SK-N-SH (cell line): ENCODE data around the gene UBAC2. TPM values are rescaled to one million over a fixed set of nuclear protein-coding genes. Genes with fewer than 3 reads are reported as not detected.

Experiments
- CTCF ChIA-PET: fragments of 300-600, 350-600 bp; formaldehyde crosslinking; extraction: SDS; loops from one replicate; lab custom pipeline; 2021; lab: Yijun Ruan, JAX
- POLR2A ChIA-PET: fragments of 350-600 bp; sonication (Branson Sonifier 250); formaldehyde crosslinking; extraction: SDS; loops from one replicate; lab custom pipeline; 2020; ENCODE audit warnings: antibody characterized with exemption, inconsistent platforms; lab: Yijun Ruan, JAX
- DNase-seq: peaks from one replicate; pipeline ENCODE4 v3.0.0; 2012
- H2AFZ ChIP-seq: fragments of 200-600 bp; sonication (generic); 2 replicates; pipeline ENCODE4 v1.8.1; 2016; ENCODE audit warnings: antibody characterized with exemption, mild to moderate bottlenecking, low read depth
- H3F3A ChIP-seq: fragments of 200-600 bp; sonication (generic); replicated peaks from 2 replicates; pipeline ENCODE3; 2016; ENCODE audit warnings: antibody characterized with exemption, mild to moderate bottlenecking; ENCODE audit not compliant: insufficient read depth
- H3K27ac ChIP-seq, 2 experiments: fragments of 200-500 bp in 1 of 2; fragments of 200-600 bp in 1 of 2; sonication (Bioruptor generic) in 1 of 2; sonication (generic), shearing (Covaris generic) in 1 of 2; 2 replicates each; pipeline versions ENCODE4 v1.5.1 to v1.6.1; 2014 to 2016; ENCODE audit warnings: low read depth in 2 of 2, inconsistent platforms in 1 of 2, low read length in 1 of 2, mild to moderate bottlenecking in 1 of 2, mixed read lengths in 1 of 2
- H3K27me3 ChIP-seq: fragments of 200-600 bp; sonication (generic), shearing (Covaris generic); 2 replicates; pipeline ENCODE4 v1.6.1; 2016; ENCODE audit warnings: mixed run types; ENCODE audit not compliant: insufficient read depth
- H3K36me3 ChIP-seq, 2 experiments: fragments of 200-500 bp in 1 of 2; fragments of 200-600 bp in 1 of 2; sonication (Bioruptor generic) in 1 of 2; sonication (generic) in 1 of 2; replicated peaks in 1 of 2; 2 replicates each; pipeline versions ENCODE3 to v1.5.1; 2014 to 2016; ENCODE audit warnings: low read length in 1 of 2, mild to moderate bottlenecking in 1 of 2; ENCODE audit not compliant: insufficient read depth in 2 of 2, control insufficient read depth in 1 of 2
- H3K4me1 ChIP-seq, 2 experiments: fragments of 200-500 bp in 1 of 2; fragments of 200-600 bp in 1 of 2; sonication (Bioruptor generic) in 1 of 2; sonication (generic), shearing (Covaris generic) in 1 of 2; 2 replicates each; pipeline versions ENCODE4 v1.5.1 to v1.6.1; 2014 to 2016; ENCODE audit warnings: low read depth in 1 of 2, low read length in 1 of 2, mixed run types in 1 of 2; ENCODE audit not compliant: insufficient read depth in 2 of 2, control insufficient read depth in 1 of 2
- H3K4me2 ChIP-seq: fragments of 200-600 bp; sonication (generic), shearing (Covaris generic); 2 replicates; pipeline ENCODE4 v1.6.1; 2017; ENCODE audit warnings: mixed run types
- H3K4me3 ChIP-seq, 2 experiments: fragments of 200-500 bp in 1 of 2; fragments of 200-600 bp in 1 of 2; sonication (Bioruptor generic) in 1 of 2; sonication (generic), shearing (Covaris generic) in 1 of 2; 2 replicates each; pipeline versions ENCODE4 v1.5.1 to v1.8.1; 2014 to 2016; ENCODE audit warnings: low read depth in 2 of 2, inconsistent platforms in 1 of 2, low read length in 1 of 2, mild to moderate bottlenecking in 1 of 2, mixed read lengths in 1 of 2, moderate library complexity in 1 of 2
- H3K79me2 ChIP-seq: fragments of 200-600 bp; sonication (generic); 2 replicates; pipeline ENCODE4 v1.8.1; 2017; ENCODE audit warnings: mild to moderate bottlenecking; ENCODE audit not compliant: insufficient read depth
- H3K9ac ChIP-seq: fragments of 200-600 bp; sonication (generic); 2 replicates; pipeline ENCODE4 v1.6.1; 2017; ENCODE audit warnings: mixed run types
- H3K9me2 ChIP-seq: fragments of 200-600 bp; sonication (generic); 2 replicates; pipeline ENCODE4 v1.6.1; 2017; ENCODE audit warnings: mixed run types
- H3K9me3 ChIP-seq: fragments of 200-600 bp; sonication (generic); 2 replicates; pipeline ENCODE4 v1.6.1; 2017; ENCODE audit warnings: mixed run types, mild to moderate bottlenecking, moderate library complexity
- H4K20me1 ChIP-seq: fragments of 200-600 bp; sonication (generic); 2 replicates; pipeline ENCODE4 v1.6.1; 2017; ENCODE audit warnings: mild to moderate bottlenecking, mixed run types; ENCODE audit not compliant: insufficient read depth
- ELF1 ChIP-seq: IDR thresholded peaks from 2 replicates; pipeline ENCODE4 v1.4.0; 2012
- EP300 ChIP-seq, 2 experiments: IDR thresholded peaks; 2 replicates each; pipeline versions ENCODE4 v1.4.0 to v1.6.1; 2012; ENCODE audit warnings: borderline replicate concordance in 1 of 2, low read depth in 1 of 2, low read length in 1 of 2
- FOSL2 ChIP-seq: IDR thresholded peaks from 2 replicates; pipeline ENCODE4 v1.4.0; 2012; ENCODE audit warnings: low read depth, mild to moderate bottlenecking, moderate library complexity, borderline replicate concordance
- FOXM1 ChIP-seq: IDR thresholded peaks from 2 replicates; pipeline ENCODE4 v1.4.0; 2012; ENCODE audit warnings: low read depth, mild to moderate bottlenecking
- IRF3 ChIP-seq: fragments of 150-350 bp; IDR thresholded peaks from 2 replicates; pipeline ENCODE4 v1.6.1; 2016; ENCODE audit warnings: mild to moderate bottlenecking, low read depth, low read length
- MEF2A ChIP-seq: IDR thresholded peaks from 2 replicates; pipeline ENCODE4 v1.4.0; 2012; ENCODE audit warnings: low read depth, borderline replicate concordance
- MXI1 ChIP-seq: IDR thresholded peaks from 2 replicates; pipeline ENCODE4 v1.6.1; 2012; ENCODE audit warnings: mild to moderate bottlenecking, low read depth, low read length, improper control_type of control experiment
- POLR2AphosphoS5 ChIP-seq: IDR thresholded peaks from 2 replicates; pipeline ENCODE4 v1.6.1; 2012; ENCODE audit warnings: low read depth, low read length
- RFX5 ChIP-seq: IDR thresholded peaks from 2 replicates; pipeline ENCODE4 v1.6.1; 2012; ENCODE audit warnings: mild to moderate bottlenecking, improper control_type of control experiment, low read length
- SIN3A ChIP-seq: IDR thresholded peaks from 2 replicates; pipeline ENCODE4 v1.6.1; 2012; ENCODE audit warnings: low read depth, mild to moderate bottlenecking, low read length, moderate library complexity, borderline replicate concordance
- TCF12 ChIP-seq: IDR thresholded peaks from 2 replicates; pipeline ENCODE4 v1.4.0; 2012
- TEAD4 ChIP-seq: IDR thresholded peaks from 2 replicates; pipeline ENCODE4 v1.4.0; 2012; ENCODE audit warnings: mild to moderate bottlenecking, borderline replicate concordance; ENCODE audit not compliant: insufficient read depth
- YY1 ChIP-seq: IDR thresholded peaks from 2 replicates; pipeline ENCODE4 v1.4.0; 2012; ENCODE audit warnings: low read depth, mild to moderate bottlenecking
- WGBS: methylation state at CpG from one replicate; pipeline ENCODE4 v1.1.6; 2017; ENCODE audit warnings: low lambda C conversion rate; 5-methylcytosine and 5-hydroxymethylcytosine counted together
- polyA plus RNA-seq, 3 experiments: library from polyadenylated mRNA; depleted of rRNA; stranded (reverse); fragments of >200 nt; gene quantifications; 2 replicates each; pipeline ENCODE4 v1.2.3, GENCODE V29; 2012
- TF ChIP-seq, protein P1 (sequence below): IDR thresholded peaks from 2 replicates; pipeline ENCODE4; 2012
- TF ChIP-seq, protein P2 (sequence below): IDR thresholded peaks from 2 replicates; pipeline ENCODE4 v1.4.0; 2012; ENCODE audit warnings: low read depth, borderline replicate concordance

Gene UBAC2
- polyA plus RNA-seq, 1 of the 3 experiments (the other 2 are of a cell fraction), result 79.0 TPM

DNA sequence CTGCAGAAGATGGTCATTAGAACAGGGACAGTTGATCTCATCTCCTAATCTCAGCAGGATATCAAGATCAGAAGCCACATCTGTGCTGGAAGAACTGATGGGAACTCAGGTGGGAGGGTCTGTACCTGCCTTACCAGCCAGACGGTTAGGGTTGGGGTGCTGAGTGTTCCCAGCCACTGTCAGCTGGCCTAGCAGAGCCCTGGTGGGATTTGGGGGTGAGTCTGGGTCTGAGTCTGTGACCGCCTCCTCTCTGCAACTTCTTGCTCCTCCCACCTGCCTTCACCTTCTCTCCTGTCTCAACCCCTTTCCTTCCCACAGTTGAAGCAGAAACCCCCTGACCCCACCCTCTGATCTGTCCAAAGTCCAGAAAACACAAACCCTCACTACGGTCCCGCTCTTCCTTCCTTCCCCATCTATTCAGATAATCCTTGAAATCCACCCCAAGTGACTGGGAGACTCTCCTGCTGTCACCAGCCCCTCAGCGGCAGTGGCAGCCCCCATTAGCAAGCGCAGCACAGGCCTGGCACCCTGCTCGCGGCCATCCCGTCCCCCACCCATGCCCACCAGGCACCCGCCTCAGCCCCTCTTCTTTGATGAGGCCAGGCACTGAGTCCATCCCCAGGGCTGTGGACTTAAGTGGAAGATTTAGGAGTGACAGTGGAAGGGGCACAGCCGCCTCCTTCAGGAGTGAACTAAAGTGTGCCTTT is 198.4 kb downstream of the UBAC2 start:
- Histone ChIP-seq H3K4me3 (no peak overlapping the region), H3K79me2 (no peaks in the 10 kb centered on the region), H3K9me2 (no peaks in the 10 kb centered on the region), H3F3A (no peaks in the 10 kb centered on the region), H2AFZ (no peak overlapping the region), H4K20me1 (no peaks in the 10 kb centered on the region), H3K4me2 (no peak overlapping the region), H3K36me3 (no peaks in the 10 kb centered on the region), H3K9ac (no peak overlapping the region), H3K4me1 (no peaks in the 10 kb centered on the region), H3K9me3 (no peaks in the 10 kb centered on the region), H3K27ac (no peak overlapping the region), H3K27me3 (no peaks in the 10 kb centered on the region; the same call in 1 of the 2 replicates)
- 80% methylated on average over 11 of the region's 11 CpGs for WGBS
- CTCF ChIA-PET, result interaction anchor here (2.0 kb wide), 1 partner anchor 12 kb away, joined by 10 read pairs; no protein-coding TSS in a partner anchor
- DNase-seq, result no peak
- TF ChIP-seq SIN3A, result no peak
- no peak for TF ChIP-seq TEAD4
- TF ChIP-seq POLR2AphosphoS5, result no peak
- TF ChIP-seq IRF3, result no peak
- TF ChIP-seq, protein P1, sequence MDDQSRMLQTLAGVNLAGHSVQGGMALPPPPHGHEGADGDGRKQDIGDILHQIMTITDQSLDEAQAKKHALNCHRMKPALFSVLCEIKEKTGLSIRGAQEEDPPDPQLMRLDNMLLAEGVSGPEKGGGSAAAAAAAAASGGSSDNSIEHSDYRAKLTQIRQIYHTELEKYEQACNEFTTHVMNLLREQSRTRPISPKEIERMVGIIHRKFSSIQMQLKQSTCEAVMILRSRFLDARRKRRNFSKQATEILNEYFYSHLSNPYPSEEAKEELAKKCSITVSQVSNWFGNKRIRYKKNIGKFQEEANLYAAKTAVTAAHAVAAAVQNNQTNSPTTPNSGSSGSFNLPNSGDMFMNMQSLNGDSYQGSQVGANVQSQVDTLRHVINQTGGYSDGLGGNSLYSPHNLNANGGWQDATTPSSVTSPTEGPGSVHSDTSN, result no peak
- no peak for TF ChIP-seq MEF2A
- no peak for TF ChIP-seq TCF12
- TF ChIP-seq FOXM1, result no peak
- no peak for TF ChIP-seq MXI1
- no peak for TF ChIP-seq ELF1
- TF ChIP-seq, protein P2, sequence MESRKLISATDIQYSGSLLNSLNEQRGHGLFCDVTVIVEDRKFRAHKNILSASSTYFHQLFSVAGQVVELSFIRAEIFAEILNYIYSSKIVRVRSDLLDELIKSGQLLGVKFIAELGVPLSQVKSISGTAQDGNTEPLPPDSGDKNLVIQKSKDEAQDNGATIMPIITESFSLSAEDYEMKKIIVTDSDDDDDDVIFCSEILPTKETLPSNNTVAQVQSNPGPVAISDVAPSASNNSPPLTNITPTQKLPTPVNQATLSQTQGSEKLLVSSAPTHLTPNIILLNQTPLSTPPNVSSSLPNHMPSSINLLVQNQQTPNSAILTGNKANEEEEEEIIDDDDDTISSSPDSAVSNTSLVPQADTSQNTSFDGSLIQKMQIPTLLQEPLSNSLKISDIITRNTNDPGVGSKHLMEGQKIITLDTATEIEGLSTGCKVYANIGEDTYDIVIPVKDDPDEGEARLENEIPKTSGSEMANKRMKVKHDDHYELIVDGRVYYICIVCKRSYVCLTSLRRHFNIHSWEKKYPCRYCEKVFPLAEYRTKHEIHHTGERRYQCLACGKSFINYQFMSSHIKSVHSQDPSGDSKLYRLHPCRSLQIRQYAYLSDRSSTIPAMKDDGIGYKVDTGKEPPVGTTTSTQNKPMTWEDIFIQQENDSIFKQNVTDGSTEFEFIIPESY, result no peak
- no peak for TF ChIP-seq FOSL2
- TF ChIP-seq YY1, result no peak
- TF ChIP-seq RFX5, result no peak
- no peak for TF ChIP-seq EP300 (IDR thresholded peaks at IDR 0.05; ENCODE audit: borderline replicate concordance in 1 of 2, low read depth in 1 of 2, low read length in 1 of 2)
- POLR2A ChIA-PET, result no interaction called here
